Smooth muscle cell of the brain vasculature (primary cell): ENCODE measurements around the gene PRKCD.

Experiments used
- DNase-seq: peaks from one replicate; pipeline ENCODE4 v3.0.0-alpha.2; 2012; ENCODE audit warnings: low read depth, low spot score

The PRKCD gene

DNA sequence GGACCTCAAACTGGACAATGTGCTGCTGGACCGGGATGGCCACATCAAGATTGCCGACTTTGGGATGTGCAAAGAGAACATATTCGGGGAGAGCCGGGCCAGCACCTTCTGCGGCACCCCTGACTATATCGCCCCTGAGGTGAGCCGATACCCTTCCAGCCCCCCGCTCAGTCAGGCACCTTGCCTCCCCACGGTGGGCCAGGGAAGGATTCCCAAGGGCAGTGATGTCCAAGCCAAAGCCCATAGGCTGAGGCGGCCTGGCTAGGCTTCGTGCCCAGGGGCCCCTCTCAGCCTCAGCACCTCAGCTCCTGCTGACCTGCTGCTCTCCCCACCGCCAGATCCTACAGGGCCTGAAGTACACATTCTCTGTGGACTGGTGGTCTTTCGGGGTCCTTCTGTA lies 27.7 kb downstream of the PRKCD start:
- DNase-seq: no peak

DNA sequence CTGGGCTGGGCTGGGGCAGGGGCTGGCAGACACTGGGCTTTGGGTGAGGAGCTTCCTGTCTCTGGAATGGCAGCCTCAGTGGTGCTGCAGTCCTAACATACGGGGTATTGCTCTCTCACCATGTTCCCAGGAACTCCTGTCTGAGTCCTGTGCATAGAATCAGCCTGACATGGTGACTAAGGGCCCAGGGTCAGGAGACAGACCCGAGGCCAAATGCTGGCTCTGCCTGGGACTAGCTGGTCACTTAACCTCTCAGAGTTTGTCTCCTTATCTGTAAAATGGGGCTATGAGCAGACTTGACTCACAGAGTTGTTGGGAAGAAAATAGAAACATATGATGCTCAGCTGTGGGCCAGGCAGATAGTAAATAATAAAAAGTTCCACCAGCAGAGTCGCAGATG lies 28.3 kb downstream of the PRKCD start:
- DNase-seq: no peak

DNA sequence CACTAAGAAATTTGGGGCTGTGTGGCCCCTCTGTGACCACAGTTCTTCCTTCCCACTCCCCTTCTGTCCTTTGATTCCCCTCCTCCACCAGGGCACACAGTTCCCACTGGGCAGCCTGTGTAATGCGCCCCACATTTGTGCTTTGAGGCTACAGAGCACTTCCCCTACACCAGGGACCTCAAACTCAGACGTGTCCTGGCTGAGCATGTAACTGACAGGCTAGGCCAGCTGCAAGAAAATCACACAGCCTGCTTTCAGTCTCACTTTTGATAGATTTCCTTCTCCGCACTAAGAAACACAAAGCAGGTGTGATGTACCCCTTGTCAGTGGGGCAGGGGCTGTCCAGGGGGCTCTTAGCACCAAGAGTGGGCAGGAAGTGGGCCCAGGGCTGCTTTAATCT lies 29.6 kb downstream of the PRKCD start:
- no peak for DNase-seq

DNA sequence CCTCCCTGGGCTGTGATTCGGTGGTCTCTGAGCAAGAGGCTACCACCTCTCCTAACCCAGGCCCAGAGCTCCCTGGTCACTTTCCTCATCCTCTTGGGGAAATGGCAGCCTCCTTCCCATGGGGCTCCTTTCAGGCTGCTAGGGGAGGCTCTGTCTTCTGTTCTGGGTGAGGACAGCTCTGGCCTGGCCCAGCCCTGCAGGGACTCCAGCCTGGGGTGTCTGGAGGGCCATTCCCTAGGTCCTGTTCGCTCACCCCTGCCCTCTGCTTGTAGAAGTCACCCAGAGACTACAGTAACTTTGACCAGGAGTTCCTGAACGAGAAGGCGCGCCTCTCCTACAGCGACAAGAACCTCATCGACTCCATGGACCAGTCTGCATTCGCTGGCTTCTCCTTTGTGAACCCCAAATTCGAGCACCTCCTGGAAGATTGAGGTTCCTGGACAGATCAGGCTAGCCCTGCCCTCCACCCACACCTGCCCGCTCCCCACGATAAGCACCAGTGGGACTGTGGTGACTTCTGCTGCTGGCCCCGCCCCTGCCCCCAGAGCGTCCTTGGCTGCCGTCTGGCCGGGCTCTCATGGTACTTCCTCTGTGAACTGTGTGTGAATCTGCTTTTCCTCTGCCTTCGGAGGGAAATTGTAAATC lies 30.9 kb downstream of the PRKCD start:
- DNase-seq: no peak

DNA sequence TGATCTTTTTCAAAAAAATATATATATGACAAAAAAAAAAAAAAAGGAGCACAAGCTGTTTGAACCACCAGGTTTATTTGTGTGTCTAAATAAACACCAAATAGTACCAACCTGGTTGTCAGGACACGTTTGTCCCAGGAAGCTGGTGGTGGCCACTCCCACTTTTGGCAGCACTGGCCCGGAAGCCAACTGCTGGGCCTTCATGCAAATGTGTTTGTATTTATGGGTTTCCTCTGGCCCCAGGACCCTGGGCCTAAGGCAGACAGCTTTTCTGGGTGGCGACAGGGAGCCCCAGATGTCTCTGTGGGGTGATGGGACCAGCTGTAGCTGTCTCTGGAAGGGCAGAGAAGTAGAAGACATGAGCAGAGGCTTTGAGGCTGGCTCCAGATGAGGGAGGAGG lies 31.6 kb downstream of the PRKCD start:
- DNase-seq: no peak

DNA sequence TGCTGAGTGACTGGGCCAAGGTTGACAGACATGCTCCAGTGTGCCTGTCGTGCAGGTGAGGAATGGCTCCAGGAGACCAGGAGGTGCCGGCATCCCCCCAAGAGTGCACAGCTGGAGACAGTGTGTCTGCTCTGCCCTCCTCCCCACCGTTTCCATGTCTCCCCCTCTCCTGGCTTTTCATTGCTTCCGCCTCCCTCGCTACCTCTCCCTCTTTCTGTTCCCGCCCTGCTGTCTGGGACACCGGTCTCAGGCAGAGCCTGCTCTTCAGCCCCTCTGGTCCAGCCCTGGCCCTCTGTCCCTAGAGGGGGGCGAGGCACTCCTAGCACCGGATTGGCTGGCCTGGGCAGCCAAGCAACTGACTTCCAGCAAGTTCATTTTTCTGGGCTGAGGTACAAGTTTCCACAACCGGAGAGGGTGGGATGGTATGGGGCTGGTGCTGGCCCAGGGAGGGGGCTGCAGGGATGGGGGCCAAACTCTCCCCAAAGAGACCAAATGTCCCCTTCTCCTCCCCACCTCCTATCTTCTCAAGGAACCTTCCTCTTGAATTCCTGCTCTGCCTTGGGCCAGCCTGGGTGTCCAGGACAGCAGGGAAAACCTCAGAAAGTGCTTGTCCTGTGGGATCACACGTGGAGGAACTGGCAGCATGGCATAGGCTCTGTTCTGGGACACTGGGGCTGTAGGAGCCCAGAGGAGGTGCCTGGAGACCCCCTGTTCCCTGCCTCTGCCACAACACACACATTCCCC lies 32.6 kb downstream of the PRKCD start:
- no peak for DNase-seq

DNA sequence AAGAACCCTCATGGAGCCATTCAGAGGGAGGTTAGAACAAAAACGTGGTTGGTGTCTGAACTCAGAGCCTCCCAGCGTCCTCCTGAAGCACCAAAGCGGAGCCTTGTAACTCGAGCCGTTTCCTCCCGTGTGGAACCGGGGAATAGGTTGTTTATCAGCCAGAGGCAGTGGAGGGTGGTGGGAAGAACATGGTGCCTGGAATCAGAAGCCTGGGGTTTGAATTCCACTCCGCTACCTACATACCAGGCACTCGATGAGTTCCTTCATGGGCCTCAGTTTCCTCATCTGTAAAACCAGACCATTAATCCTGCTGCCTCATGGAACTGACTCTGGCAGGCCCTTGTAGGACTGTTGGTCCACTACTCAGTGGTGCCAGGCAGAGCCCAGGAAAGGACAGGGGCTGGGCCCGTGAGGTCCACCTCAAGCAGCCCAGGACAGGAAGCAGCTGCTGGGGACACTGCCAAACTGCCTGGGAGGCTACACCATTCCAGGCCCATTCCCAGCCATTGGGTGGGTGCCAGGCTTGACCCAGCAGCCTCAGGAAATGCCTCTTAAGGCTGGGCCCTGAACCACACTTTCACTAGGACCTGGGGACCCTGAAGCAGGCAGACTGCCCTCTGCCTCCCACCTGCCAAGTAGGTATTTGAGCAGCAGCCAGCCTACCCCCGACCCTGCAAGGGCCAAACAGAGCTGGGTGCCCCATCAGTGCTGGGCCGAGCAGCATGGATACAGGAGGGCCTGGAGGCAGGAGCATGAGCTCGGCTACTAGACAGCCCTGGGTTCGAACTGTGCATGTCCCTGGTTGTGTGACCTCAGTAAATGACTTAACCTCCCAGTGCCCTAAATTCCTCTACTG lies 33.4 kb downstream of the PRKCD start:
- DNase-seq: no peak

DNA sequence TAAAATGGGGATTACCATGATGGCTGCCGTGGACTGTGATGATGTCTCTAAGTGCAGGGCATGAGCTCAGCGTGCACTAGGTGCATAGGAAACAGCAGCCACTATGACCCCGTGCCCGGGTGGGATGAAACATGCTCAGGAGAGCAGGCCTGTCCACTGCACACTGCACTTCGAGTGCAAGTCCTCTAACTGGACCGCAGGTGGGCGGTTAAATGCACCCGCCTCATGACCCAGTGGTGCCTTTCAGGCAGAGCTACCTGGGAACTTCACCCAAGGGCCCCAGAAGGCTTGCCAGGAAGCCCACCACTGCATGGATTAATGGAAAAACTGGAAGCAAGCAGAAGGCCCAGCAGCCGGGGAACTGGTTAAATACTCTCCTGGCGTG lies 34.0 kb downstream of the PRKCD start:
- DNase-seq: no peak

DNA sequence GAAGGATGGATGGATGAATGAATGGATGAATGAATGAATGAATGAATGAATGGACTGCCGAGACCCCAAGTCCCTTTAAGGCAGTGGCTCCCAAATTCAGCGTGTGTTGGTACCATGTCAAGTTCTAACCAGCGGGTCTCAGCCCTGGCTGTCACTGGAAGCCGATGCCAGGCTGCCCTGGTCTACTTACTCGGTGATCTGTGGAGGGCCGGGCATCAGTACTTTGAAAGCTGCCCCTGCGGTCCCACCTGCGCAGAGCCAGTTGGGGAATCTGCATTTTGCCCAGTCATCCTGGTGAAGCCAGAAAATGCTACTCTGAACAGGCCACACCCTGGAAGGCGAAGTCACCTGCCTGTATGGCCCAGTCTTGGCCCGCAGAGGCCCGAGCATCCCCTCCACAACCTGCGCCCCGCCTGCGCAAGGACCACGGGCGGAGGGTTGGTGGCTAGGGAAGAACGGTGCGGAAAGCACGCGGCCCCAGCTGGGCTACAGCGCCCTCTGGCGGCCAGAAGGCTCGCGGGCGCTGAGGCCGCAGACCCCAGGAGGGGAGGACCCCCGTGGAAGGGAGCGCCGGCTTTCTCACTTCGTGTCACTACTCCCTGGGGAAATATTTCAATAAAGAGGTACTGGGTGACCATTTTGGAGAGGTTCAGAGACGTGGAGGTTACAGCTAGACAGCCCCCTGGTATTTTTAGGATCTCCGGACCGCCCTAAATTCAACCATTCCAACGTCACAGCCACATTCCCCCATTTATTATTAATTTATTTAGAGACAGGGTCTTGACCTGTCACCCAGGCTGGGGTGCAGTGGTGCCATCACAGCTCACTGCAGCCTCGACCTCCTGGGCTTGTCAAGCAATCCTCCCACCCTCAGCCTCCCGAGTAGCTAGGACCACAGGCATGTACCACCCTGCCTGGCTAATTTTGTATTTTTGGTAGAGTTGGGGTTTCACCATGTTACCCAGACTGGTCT lies 34.9 kb downstream of the PRKCD start:
- DNase-seq: no peak

DNA sequence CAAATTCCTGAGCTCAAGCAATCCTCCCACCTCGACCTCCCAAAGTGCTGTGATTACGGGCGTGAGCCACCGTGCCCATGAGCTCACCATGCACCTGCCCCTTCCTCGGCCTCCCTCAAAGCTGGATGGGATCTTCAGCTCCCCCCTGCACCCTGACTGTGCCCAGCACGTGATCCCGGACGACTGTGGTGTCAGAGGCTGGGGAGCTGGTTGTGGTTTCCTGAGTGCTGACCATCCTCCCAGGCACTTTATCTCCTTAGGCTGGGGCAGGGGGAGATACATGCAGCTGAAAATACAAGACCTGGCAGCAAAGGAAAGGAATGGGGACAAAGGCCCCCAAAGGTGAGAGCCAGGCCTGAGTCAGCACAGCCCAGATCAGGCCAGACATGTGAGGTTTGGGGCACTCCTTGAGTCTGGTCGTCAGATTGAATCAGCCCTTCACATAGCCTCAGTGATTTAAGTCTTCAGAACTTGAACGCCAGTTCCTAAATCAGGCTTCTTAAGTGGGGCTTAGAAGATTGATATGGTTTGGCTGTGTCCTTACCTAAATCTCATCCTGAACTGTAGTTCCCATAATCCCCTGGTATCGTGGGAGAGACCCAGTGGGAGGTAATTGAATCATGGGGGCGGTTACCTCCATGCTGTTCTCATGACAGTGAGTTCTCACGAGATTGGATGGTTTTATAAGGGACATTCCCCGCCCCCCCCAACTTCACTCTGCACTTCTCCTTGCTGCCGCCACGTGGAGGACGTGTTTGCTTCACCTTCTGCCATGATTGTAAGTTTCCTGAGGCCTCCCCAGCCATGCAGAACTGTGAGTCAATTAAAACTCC lies 35.8 kb downstream of the PRKCD start:
- no peak for DNase-seq

DNA sequence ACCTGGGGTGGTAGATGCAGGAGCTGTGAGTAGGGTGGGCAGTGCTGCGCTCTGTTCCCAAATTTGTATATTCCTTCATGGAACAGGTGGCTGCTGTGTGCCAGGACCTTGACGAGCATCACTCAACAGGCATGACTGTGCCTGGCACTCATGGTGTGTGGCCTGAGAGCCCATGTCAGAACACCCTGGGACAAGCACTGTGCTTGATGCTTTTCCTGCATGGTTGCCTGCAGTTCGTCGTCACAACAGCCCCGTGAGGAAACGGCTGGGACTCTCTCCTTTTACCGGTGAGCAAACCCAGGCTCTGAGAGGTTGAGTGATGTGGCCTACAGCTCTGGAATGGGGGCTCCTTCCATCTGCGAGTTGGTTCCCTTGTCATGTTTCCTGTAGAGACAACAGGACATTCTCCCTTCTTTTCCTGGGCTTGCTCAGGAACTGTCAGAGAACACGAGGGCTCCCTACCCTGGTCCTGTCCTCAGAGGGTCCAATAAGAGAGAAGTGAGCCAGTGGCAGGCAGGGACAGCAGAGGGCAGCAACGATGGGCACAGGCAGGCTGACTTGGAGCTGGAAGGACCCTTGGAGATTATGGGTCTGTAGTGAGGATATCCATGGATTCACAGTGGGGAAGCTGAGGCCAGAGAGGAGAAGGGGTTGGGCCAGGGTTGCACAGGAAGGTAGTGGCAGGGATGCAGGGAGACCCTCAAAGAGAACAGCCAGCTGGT lies 37.4 kb downstream of the PRKCD start:
- DNase-seq: no peak

DNA sequence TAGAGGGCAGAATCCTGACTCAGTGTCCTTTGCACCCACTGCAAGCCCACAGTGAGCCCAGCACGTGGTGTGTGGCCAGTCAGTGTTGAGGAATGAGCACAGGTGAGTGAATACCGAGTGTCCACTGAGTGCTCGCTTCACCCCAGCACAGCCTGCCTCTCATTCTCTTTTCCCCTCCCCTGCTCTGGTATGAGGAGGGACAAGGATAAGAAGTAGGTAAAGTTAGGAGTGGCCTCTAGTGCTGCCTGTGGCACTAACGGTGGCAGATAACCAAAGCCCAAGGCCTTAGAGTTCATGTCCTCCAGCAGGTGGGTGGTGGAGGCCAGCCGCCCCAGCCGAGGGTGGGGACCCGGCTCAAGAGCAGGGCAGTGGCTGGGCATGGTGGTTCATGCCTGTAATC lies 38.0 kb downstream of the PRKCD start:
- DNase-seq: no peak

DNA sequence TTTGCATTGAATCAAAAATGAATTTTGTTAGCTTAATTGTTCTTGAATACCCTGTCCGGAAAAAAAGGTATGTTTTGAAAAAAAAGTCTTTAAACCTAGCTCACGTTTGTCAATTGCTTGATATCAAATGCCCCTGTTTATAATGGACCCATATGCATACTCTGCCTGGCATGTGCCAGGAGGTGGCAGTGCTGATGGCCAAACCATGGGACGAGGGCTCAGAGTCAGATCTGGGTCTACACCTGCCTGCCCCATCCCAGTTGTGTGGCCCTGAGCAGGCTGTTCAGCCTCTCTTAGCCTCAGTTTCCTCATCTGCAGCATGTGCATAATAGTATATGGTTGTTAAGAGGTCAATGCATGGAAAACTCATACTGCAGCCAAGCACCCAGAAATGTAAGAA lies 38.8 kb downstream of the PRKCD start:
- no peak for DNase-seq

DNA sequence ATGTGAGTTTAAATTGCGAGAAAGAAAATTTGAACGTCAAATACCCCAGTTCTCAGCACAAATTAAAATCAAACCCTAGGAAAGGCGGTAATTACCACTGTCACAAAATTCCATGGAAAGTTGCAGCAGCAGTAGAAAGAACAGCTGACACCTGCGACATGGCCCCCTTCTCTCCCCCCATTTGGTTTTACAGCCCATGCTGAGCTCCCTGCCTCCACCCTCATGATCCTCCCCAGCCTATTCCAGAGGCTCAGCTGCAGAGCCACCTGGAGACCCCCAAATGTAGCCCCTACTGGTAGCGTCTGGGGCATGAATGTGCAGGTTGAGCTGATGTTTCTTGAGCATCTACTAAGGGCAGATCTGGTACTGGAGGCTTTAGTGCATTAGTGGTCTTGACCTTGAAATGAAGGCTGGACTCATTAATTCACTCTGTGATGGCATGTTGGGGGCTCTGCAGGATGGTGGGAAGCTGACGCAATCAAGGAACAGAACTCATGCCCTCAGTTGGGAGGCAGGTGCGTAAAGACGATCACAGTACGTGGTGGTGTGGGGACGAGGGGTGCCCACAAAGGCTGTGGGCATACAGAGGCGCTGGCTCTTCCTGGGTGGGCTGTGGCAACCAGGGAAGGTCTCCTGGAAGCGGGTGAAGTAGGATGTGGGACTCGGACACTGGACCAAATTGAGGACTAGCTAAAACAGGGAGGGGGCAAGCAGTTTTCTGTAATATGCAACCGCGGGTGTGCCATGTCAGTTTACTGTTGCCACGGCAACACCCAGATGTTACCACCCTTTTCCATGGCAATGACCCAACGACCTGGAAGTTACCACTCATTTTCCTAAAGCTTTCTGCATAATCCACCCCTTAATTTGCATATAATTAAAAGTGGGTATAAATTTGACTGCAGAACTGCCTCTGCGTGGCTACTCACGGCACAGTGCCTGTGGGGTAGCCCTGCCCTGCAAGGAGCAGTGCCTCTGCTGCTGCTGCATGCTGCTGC lies 39.8 kb downstream of the PRKCD start:
- DNase-seq: no peak

DNA sequence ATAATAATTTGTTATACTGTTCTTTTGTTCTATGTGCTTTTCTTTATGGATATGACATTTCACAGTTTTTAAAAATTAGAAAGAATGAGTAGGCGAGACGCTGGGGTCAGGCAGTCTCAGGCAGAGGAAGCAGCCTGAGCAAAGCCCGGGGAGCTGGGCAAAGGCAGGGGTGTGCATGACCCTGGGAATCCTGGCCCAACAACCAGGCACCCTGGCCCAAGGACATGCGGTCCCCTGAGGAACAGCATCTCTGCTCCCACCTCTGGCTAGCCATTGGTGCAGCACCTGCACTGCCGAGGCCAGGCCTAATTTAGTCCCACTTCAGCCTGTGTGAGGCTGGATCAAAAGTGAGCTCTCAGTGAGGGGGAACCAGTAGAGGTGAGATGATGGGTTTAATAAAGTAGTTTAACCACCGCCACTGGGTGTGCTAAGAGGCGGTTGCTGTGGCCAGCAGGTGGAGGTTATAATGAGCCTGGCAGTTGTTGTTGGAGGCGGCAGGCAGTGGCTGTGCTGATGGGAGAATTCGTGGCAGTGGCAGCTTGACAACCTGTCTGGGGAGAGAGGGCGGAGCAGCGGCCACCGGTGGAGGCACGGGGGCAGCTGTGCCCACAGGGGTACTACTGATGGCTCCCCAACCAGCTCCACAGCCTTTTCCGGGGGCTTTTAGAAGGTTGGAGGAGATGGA lies 41.5 kb downstream of the PRKCD start:
- DNase-seq: no peak

DNA sequence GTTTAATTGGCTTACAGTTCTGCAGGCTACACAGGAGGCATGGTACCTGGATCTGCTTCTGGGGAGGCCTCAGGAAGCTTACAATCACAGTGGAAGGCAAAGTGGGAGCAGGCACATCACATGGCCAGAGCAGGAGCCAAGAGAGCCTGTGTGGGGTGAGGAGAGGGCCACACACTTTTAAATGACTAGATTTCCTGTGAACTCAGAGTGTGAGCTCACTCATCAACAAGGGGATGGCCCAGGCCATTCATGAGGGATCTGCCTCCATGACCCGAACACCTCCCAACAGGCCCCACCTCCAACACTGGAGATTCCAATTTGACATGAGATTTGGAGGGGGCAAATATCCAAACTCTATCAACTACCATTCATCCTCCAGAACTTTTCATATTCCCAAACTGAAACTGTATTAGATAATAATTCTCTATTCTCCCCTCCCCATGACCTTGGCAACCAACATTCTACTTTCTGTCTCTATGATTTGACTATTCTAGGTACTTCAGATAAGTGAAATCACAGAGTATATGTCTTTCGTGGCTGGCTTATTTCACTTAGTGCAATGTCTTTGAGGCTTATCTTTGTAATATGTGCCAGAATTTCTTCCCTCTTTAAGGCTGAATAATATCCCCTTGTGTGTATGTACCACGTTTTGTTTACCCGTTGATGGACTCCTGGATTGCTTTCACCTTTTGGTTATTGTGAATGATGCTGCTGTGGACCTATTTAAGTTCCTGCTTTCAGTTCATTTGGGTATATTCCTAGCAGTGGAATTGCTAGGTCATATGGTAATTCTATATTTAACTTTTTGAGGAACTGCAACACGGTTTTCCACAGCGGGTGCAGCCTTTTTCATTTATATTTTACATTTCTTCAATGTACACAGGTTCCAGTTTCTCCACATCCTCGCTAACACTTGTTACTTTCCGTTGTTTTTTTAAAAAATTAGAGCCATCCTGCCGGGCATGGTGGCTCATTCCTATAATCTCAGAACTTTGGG lies 51.0 kb downstream of the PRKCD start:
- no peak for DNase-seq

DNA sequence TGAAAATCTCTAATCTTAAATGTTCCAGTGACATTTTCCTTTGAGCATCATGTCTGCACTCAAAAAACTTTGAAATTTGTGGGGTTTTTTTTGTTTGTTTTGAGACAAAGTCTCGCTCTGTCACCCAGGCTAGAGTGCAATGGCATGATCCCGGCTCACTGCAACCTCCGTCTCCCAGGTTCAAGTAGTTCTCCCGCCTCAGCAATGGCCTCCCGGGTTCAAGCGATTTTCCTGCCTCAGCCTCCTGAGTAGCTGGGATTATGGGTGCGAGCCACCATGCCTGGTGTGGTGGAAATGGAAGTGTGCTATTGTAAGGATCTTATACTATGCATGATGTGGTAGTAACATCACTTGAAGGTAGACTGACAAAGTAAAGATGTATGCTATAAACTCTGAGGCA lies 52.3 kb downstream of the PRKCD start:
- no peak for DNase-seq
